ENCODE measurements around the gene LIN7A. TPM values are rescaled to one million over a fixed set of nuclear protein-coding genes. Genes with fewer than 3 reads are reported as not detected.

The LIN7A gene
- polyA plus RNA-seq, 4 donors, result 0.27 to 9.0 (median 0.62) TPM

DNA sequence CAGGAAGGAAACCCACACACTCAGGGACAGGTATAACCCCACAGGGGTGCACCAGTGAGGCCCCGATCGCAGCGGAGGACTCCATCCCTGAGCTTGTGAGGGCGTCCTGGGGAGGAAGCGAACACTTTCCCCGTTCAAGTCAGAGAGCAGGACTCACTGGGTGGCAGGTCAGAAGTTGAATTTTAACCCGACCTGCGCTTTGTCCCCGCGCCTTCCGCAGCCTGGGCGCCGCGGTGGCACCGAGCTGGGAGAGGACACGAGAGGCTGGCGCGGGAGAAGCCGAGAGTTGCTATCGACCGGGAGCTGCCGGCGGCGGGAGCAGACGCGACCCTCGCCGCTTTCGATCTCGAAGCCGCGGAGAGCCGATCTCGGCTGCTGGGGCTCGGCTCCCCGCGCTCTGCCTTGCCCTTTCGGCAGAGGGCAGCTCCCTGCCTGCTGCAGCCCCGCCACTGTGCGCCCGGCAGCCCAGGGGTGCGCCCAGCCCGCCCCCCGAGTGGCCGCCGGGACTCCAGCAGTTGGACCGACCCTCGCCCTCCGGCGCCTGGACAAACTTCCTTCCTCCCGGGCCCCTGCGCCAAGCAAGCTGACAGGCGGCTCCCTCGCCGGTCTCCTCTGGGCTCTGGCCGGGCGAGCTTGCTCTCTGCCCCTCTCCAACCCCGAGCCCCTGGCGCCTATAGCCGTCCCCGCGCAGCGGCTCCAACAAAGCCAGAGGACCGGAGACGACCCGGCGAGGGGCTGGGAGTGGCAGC lies 918 bp downstream of the LIN7A start:
- Histone ChIP-seq H3K9me3 (ENCODE audit: control insufficient read depth in 2 of 2, insufficient read depth in 1 of 2, low read depth in 1 of 2, low read length in 1 of 2) (no peaks in the 10 kb centered on the region), H3K4me1 (ENCODE audit: control insufficient read depth in 3 of 3, insufficient read depth in 2 of 3, low read depth in 1 of 3, low read length in 2 of 3) (peaks cover 0 to 14% (median 0%) of the 10 kb centered on the region in 3 donors), H3K4me3 (ENCODE audit: low read depth in 1 of 3, low read length in 3 of 3) (peak overlapping the region; percentile 22 to 95 (median 41)), H3K36me3 (ENCODE audit: control insufficient read depth in 3 of 3, insufficient read depth in 2 of 3, low read depth in 1 of 3, low read length in 3 of 3) (no peaks in the 10 kb centered on the region), H3K27me3 (ENCODE audit: control insufficient read depth in 3 of 3, insufficient read depth in 3 of 3, low read length in 3 of 3) (peaks cover 0 to 12% (median 0%) of the 10 kb centered on the region in 3 donors), H3K27ac (ENCODE audit: low read depth in 1 of 3, low read length in 2 of 3) (peak overlapping the region in 2 of 3 donors; percentile 54 to 93)
- FAIRE-seq, result no peak
- DNase-seq, result peak; percentile 27 to 84
- WGBS, 3 donors, result 1 to 4% (median 1%) methylated on average over 52 to 67 of the region's 67 CpGs

DNA sequence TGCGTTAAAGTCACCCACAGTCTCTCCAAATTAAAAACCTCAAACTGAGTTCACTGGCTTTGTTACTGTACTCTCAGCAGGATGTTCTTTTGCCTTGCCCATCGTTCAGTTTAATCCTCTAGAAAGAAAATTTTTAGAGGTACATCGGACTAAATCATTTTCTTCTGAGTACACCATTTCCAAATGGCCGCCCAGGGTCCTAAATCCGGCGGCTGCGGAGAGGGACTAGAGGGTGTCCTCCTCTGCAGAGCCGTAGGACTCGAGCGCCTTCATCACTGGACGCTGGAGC lies 1.4 kb downstream of the LIN7A start:
- no peak for FAIRE-seq

DNA sequence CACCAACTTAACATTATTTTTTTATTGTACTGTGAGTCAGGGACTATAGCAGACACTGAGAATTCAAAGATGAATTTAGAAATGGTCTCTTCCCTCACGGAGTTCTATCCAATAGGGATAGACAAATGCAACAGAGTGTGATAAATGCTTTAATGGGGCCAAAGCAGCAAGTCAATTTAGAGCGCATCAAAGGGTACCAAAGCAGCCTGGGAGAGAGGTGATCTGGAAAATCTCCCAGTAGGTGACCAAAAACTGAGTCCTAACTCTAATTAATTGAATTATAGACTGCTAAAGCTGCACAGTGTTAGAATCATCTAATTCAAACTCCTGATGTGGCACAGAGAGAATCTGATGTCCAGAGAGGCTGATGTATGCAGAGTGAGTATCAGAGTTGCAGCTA lies 2.6 kb downstream of the LIN7A start:
- WGBS, 3 donors, result 72 to 90% (median 79%) methylated on average over 2 of the region's 2 CpGs
- H3K4me1 ChIP-seq (ENCODE audit: control insufficient read depth in 3 of 3, insufficient read depth in 2 of 3, low read depth in 1 of 3, low read length in 2 of 3), result peaks cover 0 to 6% (median 0%) of the 10 kb centered on the region in 3 donors
- FAIRE-seq, result no peak
- no peak for DNase-seq
- no peak overlapping the region for H3K27ac ChIP-seq (ENCODE audit: low read depth in 1 of 3, low read length in 2 of 3)
- no peaks in the 10 kb centered on the region for H3K9me3 ChIP-seq (ENCODE audit: control insufficient read depth in 2 of 2, insufficient read depth in 1 of 2, low read depth in 1 of 2, low read length in 1 of 2)
- no peaks in the 10 kb centered on the region for H3K36me3 ChIP-seq (ENCODE audit: control insufficient read depth in 3 of 3, insufficient read depth in 2 of 3, low read depth in 1 of 3, low read length in 3 of 3)
- peaks cover 0 to 12% (median 0%) of the 10 kb centered on the region in 3 donors for H3K27me3 ChIP-seq (ENCODE audit: control insufficient read depth in 3 of 3, insufficient read depth in 3 of 3, low read length in 3 of 3)
- no peak overlapping the region for H3K4me3 ChIP-seq (ENCODE audit: low read depth in 1 of 3, low read length in 3 of 3)

More for the DNA sequence above, 1.4 kb downstream of the LIN7A start:
- H3K27ac ChIP-seq (ENCODE audit: low read depth in 1 of 3, low read length in 2 of 3), result peak overlapping the region in 1 of 3 donors; percentile 93
- peak overlapping the region in 2 of 3 donors; percentile 41 to 95 for H3K4me3 ChIP-seq (ENCODE audit: low read depth in 1 of 3, low read length in 3 of 3)
- no peaks in the 10 kb centered on the region for H3K36me3 ChIP-seq (ENCODE audit: control insufficient read depth in 3 of 3, insufficient read depth in 2 of 3, low read depth in 1 of 3, low read length in 3 of 3)
- H3K27me3 ChIP-seq (ENCODE audit: control insufficient read depth in 3 of 3, insufficient read depth in 3 of 3, low read length in 3 of 3), result peaks cover 0 to 12% (median 0%) of the 10 kb centered on the region in 3 donors
- H3K9me3 ChIP-seq (ENCODE audit: control insufficient read depth in 2 of 2, insufficient read depth in 1 of 2, low read depth in 1 of 2, low read length in 1 of 2), result no peaks in the 10 kb centered on the region
- DNase-seq, result no peak
- H3K4me1 ChIP-seq (ENCODE audit: control insufficient read depth in 3 of 3, insufficient read depth in 2 of 3, low read depth in 1 of 3, low read length in 2 of 3), result peaks cover 0 to 14% (median 0%) of the 10 kb centered on the region in 3 donors
- 1 to 5% (median 3%) methylated on average over 11 of the region's 11 CpGs for WGBS, 3 donors

DNA sequence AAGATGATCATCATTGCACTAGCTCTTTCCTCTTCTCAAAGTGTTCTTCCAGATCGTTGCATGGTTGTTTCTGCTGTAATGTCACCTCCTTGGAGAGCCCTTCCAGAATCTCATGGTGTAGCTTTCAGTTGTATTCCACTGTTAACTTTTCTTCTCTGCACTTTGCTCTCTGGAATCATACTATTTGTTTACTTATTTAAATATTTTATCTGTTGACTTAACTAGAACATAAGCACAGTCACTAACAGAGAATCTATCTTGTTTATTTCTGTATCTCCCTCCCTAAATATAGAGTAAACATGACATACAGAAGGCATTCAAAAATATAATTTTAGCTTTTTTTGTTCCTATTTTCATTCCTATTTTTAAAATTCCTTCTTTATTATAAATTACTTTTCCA lies 11.8 kb downstream of the LIN7A start:
- Histone ChIP-seq H3K9me3 (ENCODE audit: control insufficient read depth in 2 of 2, insufficient read depth in 1 of 2, low read depth in 1 of 2, low read length in 1 of 2) (no peaks in the 10 kb centered on the region), H3K27ac (ENCODE audit: low read depth in 1 of 3, low read length in 2 of 3) (no peak overlapping the region), H3K4me1 (ENCODE audit: control insufficient read depth in 3 of 3, insufficient read depth in 2 of 3, low read depth in 1 of 3, low read length in 2 of 3) (no peaks in the 10 kb centered on the region), H3K4me3 (ENCODE audit: low read depth in 1 of 3, low read length in 3 of 3) (no peak overlapping the region), H3K27me3 (ENCODE audit: control insufficient read depth in 3 of 3, insufficient read depth in 3 of 3, low read length in 3 of 3) (no peaks in the 10 kb centered on the region), H3K36me3 (ENCODE audit: control insufficient read depth in 3 of 3, insufficient read depth in 2 of 3, low read depth in 1 of 3, low read length in 3 of 3) (no peaks in the 10 kb centered on the region)
- FAIRE-seq (peak; percentile 70), DNase-seq (no peak)
- WGBS, 3 donors, result 9 to 55% (median 15%) methylated on average over 1 of the region's 1 CpG

DNA sequence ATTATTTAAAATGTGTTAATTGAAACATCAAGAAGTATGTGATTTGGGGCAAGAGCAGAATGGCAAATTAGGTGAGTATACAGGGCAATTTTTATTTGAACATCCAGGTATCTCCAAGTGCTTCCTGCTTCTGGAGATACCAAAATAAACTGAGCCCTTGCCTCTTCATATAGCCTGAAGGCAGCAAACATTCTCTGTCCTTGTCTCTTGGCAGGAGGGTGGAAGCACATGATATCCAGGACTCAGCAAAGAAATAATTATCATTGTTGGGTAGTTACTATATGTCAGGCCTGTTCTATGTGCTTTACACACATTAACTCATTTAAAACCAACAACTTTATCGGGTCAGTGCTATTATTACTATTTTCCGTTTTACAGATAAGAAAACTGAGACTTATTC lies 12.5 kb downstream of the LIN7A start:
- Histone ChIP-seq H3K9me3 (ENCODE audit: control insufficient read depth in 2 of 2, insufficient read depth in 1 of 2, low read depth in 1 of 2, low read length in 1 of 2) (no peaks in the 10 kb centered on the region), H3K4me1 (ENCODE audit: control insufficient read depth in 3 of 3, insufficient read depth in 2 of 3, low read depth in 1 of 3, low read length in 2 of 3) (no peaks in the 10 kb centered on the region), H3K27me3 (ENCODE audit: control insufficient read depth in 3 of 3, insufficient read depth in 3 of 3, low read length in 3 of 3) (no peaks in the 10 kb centered on the region), H3K27ac (ENCODE audit: low read depth in 1 of 3, low read length in 2 of 3) (no peak overlapping the region), H3K36me3 (ENCODE audit: control insufficient read depth in 3 of 3, insufficient read depth in 2 of 3, low read depth in 1 of 3, low read length in 3 of 3) (no peaks in the 10 kb centered on the region), H3K4me3 (ENCODE audit: low read depth in 1 of 3, low read length in 3 of 3) (no peak overlapping the region)
- WGBS, 3 donors, result 81 to 90% (median 86%) methylated on average over 2 of the region's 2 CpGs
- FAIRE-seq (no peak), DNase-seq (no peak)

DNA sequence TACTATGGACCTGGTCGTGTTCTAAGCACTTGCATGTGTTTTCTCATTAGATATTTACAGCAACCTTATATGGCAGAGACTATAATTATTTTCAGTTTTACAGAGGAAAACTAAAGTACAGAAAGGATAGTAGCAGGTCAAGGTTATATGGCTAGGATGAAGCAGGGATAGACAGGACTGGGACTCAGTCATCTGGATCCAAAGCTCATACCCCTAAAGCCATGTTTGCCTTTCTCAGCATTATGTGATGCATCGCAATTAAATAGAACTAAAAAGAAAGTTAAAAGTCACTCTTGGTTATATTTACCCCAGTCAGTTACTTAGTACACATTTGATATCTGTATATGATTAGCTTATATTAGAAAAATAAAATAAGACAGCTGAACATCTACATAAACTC lies 13.3 kb downstream of the LIN7A start:
- Histone ChIP-seq H3K4me3 (ENCODE audit: low read depth in 1 of 3, low read length in 3 of 3) (no peak overlapping the region), H3K4me1 (ENCODE audit: control insufficient read depth in 3 of 3, insufficient read depth in 2 of 3, low read depth in 1 of 3, low read length in 2 of 3) (no peaks in the 10 kb centered on the region), H3K9me3 (ENCODE audit: control insufficient read depth in 2 of 2, insufficient read depth in 1 of 2, low read depth in 1 of 2, low read length in 1 of 2) (no peaks in the 10 kb centered on the region), H3K27me3 (ENCODE audit: control insufficient read depth in 3 of 3, insufficient read depth in 3 of 3, low read length in 3 of 3) (no peaks in the 10 kb centered on the region), H3K27ac (ENCODE audit: low read depth in 1 of 3, low read length in 2 of 3) (no peak overlapping the region), H3K36me3 (ENCODE audit: control insufficient read depth in 3 of 3, insufficient read depth in 2 of 3, low read depth in 1 of 3, low read length in 3 of 3) (no peaks in the 10 kb centered on the region)
- FAIRE-seq (no peak), DNase-seq (no peak)
- 74 to 78% (median 78%) methylated on average over 2 of the region's 2 CpGs for WGBS, 3 donors

DNA sequence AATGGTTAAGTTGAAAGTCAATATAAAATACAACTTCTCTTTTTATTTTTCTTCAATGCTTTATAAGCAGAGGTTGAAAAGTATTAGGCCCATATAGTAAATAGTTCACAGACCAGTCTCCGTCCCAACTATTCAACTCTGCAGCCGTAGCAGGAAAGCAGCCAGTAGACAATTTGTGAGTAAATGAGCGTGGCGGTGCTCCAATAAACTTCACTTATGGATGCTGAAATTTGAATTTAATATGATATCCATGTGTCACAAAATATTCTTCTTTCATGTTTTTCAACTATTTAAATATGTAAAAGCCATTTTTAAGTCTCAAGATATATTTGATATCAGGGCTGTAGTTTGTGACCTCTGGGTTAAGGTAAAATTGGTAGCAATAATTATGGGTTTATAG lies 17.7 kb downstream of the LIN7A start:
- no peak for FAIRE-seq
- DNase-seq, result no peak
- Histone ChIP-seq H3K36me3 (ENCODE audit: control insufficient read depth in 3 of 3, insufficient read depth in 2 of 3, low read depth in 1 of 3, low read length in 3 of 3) (no peaks in the 10 kb centered on the region), H3K4me3 (ENCODE audit: low read depth in 1 of 3, low read length in 3 of 3) (no peak overlapping the region), H3K9me3 (ENCODE audit: control insufficient read depth in 2 of 2, insufficient read depth in 1 of 2, low read depth in 1 of 2, low read length in 1 of 2) (no peaks in the 10 kb centered on the region), H3K27me3 (ENCODE audit: control insufficient read depth in 3 of 3, insufficient read depth in 3 of 3, low read length in 3 of 3) (no peaks in the 10 kb centered on the region), H3K27ac (ENCODE audit: low read depth in 1 of 3, low read length in 2 of 3) (no peak overlapping the region), H3K4me1 (ENCODE audit: control insufficient read depth in 3 of 3, insufficient read depth in 2 of 3, low read depth in 1 of 3, low read length in 2 of 3) (no peaks in the 10 kb centered on the region)
- WGBS, 3 donors, result 89 to 91% (median 90%) methylated on average over 4 of the region's 4 CpGs

DNA sequence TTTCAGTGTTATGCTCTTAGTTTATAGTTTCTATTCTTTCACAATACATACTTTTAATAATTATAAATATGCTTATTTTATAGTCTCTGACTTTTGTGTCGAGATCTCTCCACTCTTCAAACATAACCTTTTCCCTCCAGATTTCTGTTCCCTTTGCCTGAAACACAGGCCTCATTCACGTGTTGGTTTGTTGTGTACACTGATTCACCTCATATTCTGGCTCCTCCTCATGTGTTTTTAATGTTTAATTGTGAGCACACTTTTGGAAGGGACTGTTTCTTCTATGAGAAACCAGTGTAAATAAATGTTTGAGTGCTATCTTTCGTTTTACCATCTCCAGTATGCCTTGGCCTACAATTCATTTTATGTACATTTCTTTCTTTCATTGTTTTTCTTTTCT lies 20.1 kb downstream of the LIN7A start:
- FAIRE-seq (no peak), DNase-seq (no peak)
- Histone ChIP-seq H3K36me3 (ENCODE audit: control insufficient read depth in 3 of 3, insufficient read depth in 2 of 3, low read depth in 1 of 3, low read length in 3 of 3) (no peaks in the 10 kb centered on the region), H3K9me3 (ENCODE audit: control insufficient read depth in 2 of 2, insufficient read depth in 1 of 2, low read depth in 1 of 2, low read length in 1 of 2) (no peaks in the 10 kb centered on the region), H3K4me3 (ENCODE audit: low read depth in 1 of 3, low read length in 3 of 3) (no peak overlapping the region), H3K27me3 (ENCODE audit: control insufficient read depth in 3 of 3, insufficient read depth in 3 of 3, low read length in 3 of 3) (no peaks in the 10 kb centered on the region), H3K27ac (ENCODE audit: low read depth in 1 of 3, low read length in 2 of 3) (no peak overlapping the region), H3K4me1 (ENCODE audit: control insufficient read depth in 3 of 3, insufficient read depth in 2 of 3, low read depth in 1 of 3, low read length in 2 of 3) (no peaks in the 10 kb centered on the region)
- 53 to 68% (median 54%) methylated on average over 3 of the region's 3 CpGs for WGBS, 3 donors

All from small intestine (tissue), 7 donors.